SJCRH30 (cell line): ENCODE data around the gene NYAP2. TPM values are rescaled to one million over a fixed set of nuclear protein-coding genes. Genes with fewer than 3 reads are reported as not detected.

Experiments used
- DNase-seq, 2 experiments: peaks; one replicate each; pipeline ENCODE4 v3.0.0-alpha.2; 2015 to 2020
- H3K27ac ChIP-seq: fragments of 250-450 bp; sonication (Bioruptor Pico); 2 replicates; pipeline ENCODE4 v1.5.1; 2020; ENCODE audit warnings: mild to moderate bottlenecking, moderate library complexity
- H3K27me3 ChIP-seq: fragments of 250-450 bp; sonication (Bioruptor Pico); 2 replicates; pipeline ENCODE4 v1.5.1; 2020; ENCODE audit warnings: mild to moderate bottlenecking, moderate library complexity
- H3K36me3 ChIP-seq: fragments of 250-450 bp; sonication (Bioruptor Pico); 2 replicates; pipeline ENCODE4 v1.5.1; 2020; ENCODE audit warnings: mild to moderate bottlenecking, moderate library complexity
- H3K4me1 ChIP-seq: fragments of 250-450 bp; sonication (Bioruptor Pico); 2 replicates; pipeline ENCODE4 v1.5.1; 2020; ENCODE audit warnings: mild to moderate bottlenecking, moderate library complexity
- H3K4me3 ChIP-seq: fragments of 250-450 bp; sonication (Bioruptor Pico); 2 replicates; pipeline ENCODE4 v1.5.1; 2020; ENCODE audit warnings: mild to moderate bottlenecking, moderate library complexity
- H3K9me3 ChIP-seq: fragments of 250-450 bp; sonication (Bioruptor Pico); replicated peaks from 2 replicates; pipeline ENCODE4 v1.5.1; 2020; ENCODE audit warnings: mild to moderate bottlenecking, moderate library complexity
- total RNA-seq: library from RNA; depleted of rRNA; stranded (reverse); fragments of >200 nt; shearing (Covaris generic); gene quantifications from 2 replicates; pipeline ENCODE4 v1.2.3, GENCODE V29; 2014

Gene NYAP2
- total RNA-seq, 1 experiment from 2014 or later: 0.69 TPM

GRCh38 chr2:225531559-225531958 lies 132.0 kb downstream of the NYAP2 start:
- Histone ChIP-seq H3K9me3 (no peaks in the 10 kb centered on the region), H3K36me3 (no peaks in the 10 kb centered on the region), H3K4me1 (peaks cover 10% of the 10 kb centered on the region), H3K27me3 (no peaks in the 10 kb centered on the region), H3K4me3 (no peak overlapping the region), H3K27ac (no peak overlapping the region)
- no peak for DNase-seq

GRCh38 chr2:225532096-225532495 lies 132.6 kb downstream of the NYAP2 start:
- H3K4me3 ChIP-seq: no peak overlapping the region
- DNase-seq: no peak
- H3K9me3 ChIP-seq: no peaks in the 10 kb centered on the region
- H3K36me3 ChIP-seq: no peaks in the 10 kb centered on the region
- peaks cover 10% of the 10 kb centered on the region for H3K4me1 ChIP-seq
- H3K27ac ChIP-seq: no peak overlapping the region
- no peaks in the 10 kb centered on the region for H3K27me3 ChIP-seq

GRCh38 chr2:225534037-225534436 lies 134.5 kb downstream of the NYAP2 start:
- Histone ChIP-seq H3K27me3 (no peaks in the 10 kb centered on the region), H3K36me3 (no peaks in the 10 kb centered on the region), H3K4me3 (no peak overlapping the region), H3K9me3 (no peaks in the 10 kb centered on the region), H3K4me1 (peaks cover 10% of the 10 kb centered on the region), H3K27ac (no peak overlapping the region)
- no peak for DNase-seq

- no peak for DNase-seq
- Histone ChIP-seq H3K4me3 (no peak overlapping the region), H3K27me3 (no peaks in the 10 kb centered on the region), H3K36me3 (no peaks in the 10 kb centered on the region), H3K27ac (no peak overlapping the region), H3K4me1 (peaks cover 10% of the 10 kb centered on the region), H3K9me3 (no peaks in the 10 kb centered on the region)
Observed at GRCh38 chr2:225534697-225535096, 135.2 kb downstream of the NYAP2 start.

DNA sequence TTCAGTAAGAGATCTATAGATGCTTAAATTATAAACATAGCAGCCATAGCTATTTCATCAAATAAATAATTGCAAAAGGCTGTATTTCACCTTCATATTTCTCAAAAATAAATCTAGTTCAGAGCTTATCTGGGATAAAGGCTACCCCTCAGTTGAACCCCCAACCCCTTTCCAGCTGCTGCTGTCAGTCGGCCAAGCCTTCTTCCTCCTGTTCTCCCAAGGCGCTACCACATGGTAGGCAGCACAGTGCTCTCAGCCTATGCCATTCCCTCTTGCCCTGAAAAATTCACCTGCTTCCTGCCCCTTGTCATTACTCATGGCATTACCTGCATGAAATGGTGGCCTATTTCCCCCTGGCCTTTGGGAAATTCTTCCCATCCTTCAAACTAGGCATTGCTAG lies 136.5 kb downstream of the NYAP2 start:
- peak; percentile 82 to 88 for DNase-seq
- H3K36me3 ChIP-seq: no peaks in the 10 kb centered on the region

GRCh38 chr2:225543626-225544025 lies 144.1 kb downstream of the NYAP2 start:
- Histone ChIP-seq H3K36me3 (no peaks in the 10 kb centered on the region), H3K4me1 (no peaks in the 10 kb centered on the region), H3K27me3 (no peaks in the 10 kb centered on the region), H3K4me3 (no peak overlapping the region), H3K27ac (no peak overlapping the region), H3K9me3 (0 out of 2 replicates have a peak, but pooled peaks cover 4% of the 10 kb centered on the region)
- no peak for DNase-seq

More for the DNA sequence above, 136.5 kb downstream of the NYAP2 start:
- no peak overlapping the region for H3K27ac ChIP-seq
- H3K9me3 ChIP-seq: 0 out of 2 replicates have a peak, but pooled peaks cover 4% of the 10 kb centered on the region
- H3K4me1 ChIP-seq: peaks cover 10% of the 10 kb centered on the region
- no peaks in the 10 kb centered on the region for H3K27me3 ChIP-seq
- H3K4me3 ChIP-seq: no peak overlapping the region

DNA sequence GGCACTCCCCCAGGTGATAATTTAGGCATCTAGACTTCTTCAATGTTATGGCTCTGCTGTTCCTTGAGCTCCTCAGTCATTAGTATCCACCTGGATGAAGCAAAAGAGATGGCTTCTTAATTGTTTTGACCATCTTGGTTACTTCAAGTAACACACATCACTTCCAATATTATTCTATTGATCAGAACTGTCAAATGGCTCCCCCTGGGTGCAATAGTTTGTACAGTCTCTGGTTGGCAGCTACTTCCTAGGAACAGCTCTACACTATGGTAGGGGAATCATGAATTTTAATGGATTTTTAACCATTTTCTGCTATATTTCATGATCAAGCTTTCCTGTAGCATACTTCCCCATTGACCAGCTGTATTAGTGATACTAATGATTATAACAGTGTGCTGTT lies 157.0 kb downstream of the NYAP2 start:
- no peak for DNase-seq
- no peaks in the 10 kb centered on the region for H3K9me3 ChIP-seq
- no peak overlapping the region for H3K4me3 ChIP-seq
- peaks cover 11% of the 10 kb centered on the region; the same call in 1 of the 2 replicates for H3K4me1 ChIP-seq
- no peak overlapping the region for H3K27ac ChIP-seq
- H3K36me3 ChIP-seq: no peaks in the 10 kb centered on the region
- H3K27me3 ChIP-seq: no peaks in the 10 kb centered on the region

DNA sequence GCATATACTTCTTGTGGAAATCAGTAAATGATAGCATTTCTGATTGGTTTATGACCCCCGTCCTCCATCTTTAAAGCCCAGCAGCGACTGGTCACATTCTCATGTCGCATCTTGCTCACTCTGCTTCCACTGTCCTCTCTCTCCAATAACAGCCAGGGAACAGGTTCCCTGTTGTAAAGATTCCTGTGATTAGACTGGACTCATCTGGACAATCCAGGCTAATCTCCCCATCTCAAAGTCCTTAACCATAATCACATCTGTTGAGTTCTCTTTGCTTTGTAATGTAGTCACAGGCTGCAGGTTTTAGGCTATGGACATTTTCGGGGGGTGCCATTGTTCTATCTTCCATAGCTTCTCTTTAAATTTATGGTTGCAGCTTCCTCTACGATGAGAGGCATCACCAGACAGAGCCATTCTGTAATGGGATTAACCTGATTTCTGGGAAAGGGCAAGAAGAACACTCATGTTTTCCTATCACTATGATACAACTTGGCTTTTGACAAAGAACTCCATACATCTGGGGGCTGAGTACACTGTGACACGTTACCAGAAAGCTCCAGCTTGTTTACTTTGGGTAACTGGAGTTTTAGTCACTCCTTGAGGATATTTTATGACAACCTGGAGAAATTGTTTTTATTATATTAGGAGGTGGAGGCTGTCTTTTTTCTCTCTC lies 159.0 kb downstream of the NYAP2 start:
- no peaks in the 10 kb centered on the region for H3K36me3 ChIP-seq
- H3K27me3 ChIP-seq: no peaks in the 10 kb centered on the region
- peak in 1 of 2 experiments; percentile 20 for DNase-seq
- H3K27ac ChIP-seq: no peak overlapping the region
- peaks cover 11% of the 10 kb centered on the region; the same call in 1 of the 2 replicates for H3K4me1 ChIP-seq
- no peaks in the 10 kb centered on the region for H3K9me3 ChIP-seq
- H3K4me3 ChIP-seq: no peak overlapping the region

DNA sequence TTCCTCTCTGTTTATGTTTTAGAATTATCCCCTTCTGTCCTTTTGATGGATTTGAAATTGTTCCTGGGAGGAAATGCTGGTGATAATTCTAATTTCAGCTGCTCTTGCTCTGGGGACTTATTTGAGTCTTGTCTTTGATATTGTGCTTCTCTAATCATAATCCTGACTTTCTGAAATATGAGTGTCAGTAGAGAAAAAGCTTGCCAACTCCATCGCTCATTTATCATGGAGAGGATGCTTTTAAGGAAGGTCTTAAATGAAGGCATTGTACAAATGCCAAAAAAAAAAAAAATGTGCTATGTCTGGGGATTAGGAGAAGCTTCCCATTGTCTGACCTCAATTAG lies 159.5 kb downstream of the NYAP2 start:
- H3K27me3 ChIP-seq: no peaks in the 10 kb centered on the region

DNA sequence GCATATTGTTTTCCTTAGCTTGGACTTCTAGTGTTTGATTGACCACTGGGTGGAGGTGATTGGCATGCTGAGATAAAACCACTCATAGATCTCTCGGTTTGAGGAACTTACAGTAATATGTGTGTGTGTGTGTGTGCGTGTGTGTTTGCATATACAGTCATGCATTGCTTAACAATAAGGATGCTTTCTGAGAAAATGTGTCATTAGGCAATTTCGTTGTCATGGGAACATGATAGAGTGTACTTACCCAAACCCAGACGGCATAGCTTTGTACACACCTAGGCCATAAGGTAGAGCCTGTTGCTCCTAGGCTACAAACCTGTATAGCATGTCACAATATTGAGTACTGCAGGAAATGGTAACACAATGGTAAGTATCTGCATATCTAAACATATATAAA lies 167.3 kb downstream of the NYAP2 start:
- H3K4me1 ChIP-seq: no peaks in the 10 kb centered on the region
- H3K9me3 ChIP-seq: no peaks in the 10 kb centered on the region

More for the DNA sequence above, 159.5 kb downstream of the NYAP2 start:
- no peak overlapping the region for H3K27ac ChIP-seq
- H3K36me3 ChIP-seq: no peaks in the 10 kb centered on the region
- H3K9me3 ChIP-seq: no peaks in the 10 kb centered on the region
- no peak for DNase-seq
- H3K4me3 ChIP-seq: no peak overlapping the region
- H3K4me1 ChIP-seq: peaks cover 11% of the 10 kb centered on the region; the same call in 1 of the 2 replicates

DNA sequence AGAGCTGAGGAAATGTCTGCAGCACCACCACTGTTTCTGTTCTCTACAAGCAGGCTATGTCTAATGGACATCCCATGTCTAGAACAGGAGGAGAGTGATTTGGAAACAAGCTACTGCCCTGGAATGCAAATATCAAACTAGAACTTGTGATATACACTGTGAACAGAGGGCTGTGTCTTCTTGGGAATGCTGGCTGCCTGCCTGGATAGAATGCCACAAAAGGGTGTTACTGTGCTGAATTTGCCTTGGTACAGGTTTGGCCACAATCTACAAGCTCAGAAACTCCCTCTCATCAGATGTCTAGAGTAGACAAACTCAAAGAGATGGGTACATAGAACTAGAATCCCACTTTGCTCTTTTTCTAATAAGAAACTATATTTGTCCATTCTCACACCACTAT lies 170.5 kb downstream of the NYAP2 start:
- no peak for DNase-seq
- Histone ChIP-seq H3K27me3 (no peaks in the 10 kb centered on the region), H3K36me3 (no peaks in the 10 kb centered on the region), H3K9me3 (no peaks in the 10 kb centered on the region), H3K27ac (no peak overlapping the region), H3K4me1 (no peaks in the 10 kb centered on the region), H3K4me3 (no peak overlapping the region)

More for the DNA sequence above, 167.3 kb downstream of the NYAP2 start:
- Histone ChIP-seq H3K36me3 (no peaks in the 10 kb centered on the region), H3K27ac (no peak overlapping the region), H3K27me3 (no peaks in the 10 kb centered on the region), H3K4me3 (no peak overlapping the region)
- DNase-seq: no peak

DNA sequence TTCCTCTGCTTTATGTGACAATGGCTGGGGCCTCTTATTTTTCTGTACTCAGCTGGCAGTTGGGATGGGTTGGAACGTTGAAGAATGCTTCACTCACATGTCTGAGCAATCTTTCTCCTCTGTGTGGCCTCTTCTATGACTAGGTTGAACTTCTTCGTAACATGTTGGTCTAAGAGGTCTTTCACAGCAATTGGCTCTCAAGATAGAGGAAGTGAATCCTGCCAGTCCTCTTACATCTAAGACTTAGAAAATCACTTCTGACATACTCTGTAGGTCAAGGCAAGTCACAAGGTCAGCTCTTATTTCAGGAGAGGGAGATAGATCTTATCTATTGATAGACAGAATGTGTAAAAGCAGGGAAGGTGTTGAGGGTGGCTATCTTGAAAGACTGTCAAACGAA lies 174.1 kb downstream of the NYAP2 start:
- Histone ChIP-seq H3K9me3 (0 out of 2 replicates have a peak, but pooled peaks cover 2% of the 10 kb centered on the region), H3K4me3 (no peak overlapping the region), H3K27ac (no peak overlapping the region), H3K4me1 (no peaks in the 10 kb centered on the region), H3K36me3 (no peaks in the 10 kb centered on the region), H3K27me3 (no peaks in the 10 kb centered on the region)
- DNase-seq: no peak

DNA sequence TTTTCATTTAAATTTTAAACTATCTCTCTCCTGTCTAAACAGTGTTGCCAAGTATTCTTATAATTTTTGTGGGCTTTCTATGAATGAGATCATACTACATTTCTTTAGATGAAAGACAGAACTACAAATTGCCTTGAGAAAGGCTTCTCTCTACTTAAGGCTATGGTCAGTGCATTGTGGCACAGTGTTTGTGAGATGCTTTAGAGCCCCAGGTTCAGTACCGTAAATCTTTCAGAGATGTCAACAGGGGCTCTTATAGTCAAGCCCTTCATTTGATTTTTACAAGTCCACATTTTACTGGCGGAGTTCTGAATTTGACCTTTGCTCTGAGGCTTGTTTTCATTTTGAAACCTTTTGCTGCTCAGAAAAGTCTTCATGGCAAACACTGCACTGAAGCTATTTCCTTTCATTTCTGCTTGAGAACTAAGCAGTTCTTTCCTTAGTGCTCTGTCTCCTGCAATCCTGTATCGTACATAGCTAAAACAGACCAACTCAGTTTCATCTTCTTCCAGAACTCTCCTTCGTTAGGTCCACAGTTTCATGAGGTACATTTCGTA lies 175.2 kb downstream of the NYAP2 start:
- no peak for DNase-seq
- H3K27me3 ChIP-seq: no peaks in the 10 kb centered on the region
- no peak overlapping the region for H3K4me3 ChIP-seq
- H3K27ac ChIP-seq: no peak overlapping the region
- no peaks in the 10 kb centered on the region for H3K4me1 ChIP-seq
- 0 out of 2 replicates have a peak, but pooled peaks cover 2% of the 10 kb centered on the region for H3K9me3 ChIP-seq
- no peaks in the 10 kb centered on the region for H3K36me3 ChIP-seq

DNA sequence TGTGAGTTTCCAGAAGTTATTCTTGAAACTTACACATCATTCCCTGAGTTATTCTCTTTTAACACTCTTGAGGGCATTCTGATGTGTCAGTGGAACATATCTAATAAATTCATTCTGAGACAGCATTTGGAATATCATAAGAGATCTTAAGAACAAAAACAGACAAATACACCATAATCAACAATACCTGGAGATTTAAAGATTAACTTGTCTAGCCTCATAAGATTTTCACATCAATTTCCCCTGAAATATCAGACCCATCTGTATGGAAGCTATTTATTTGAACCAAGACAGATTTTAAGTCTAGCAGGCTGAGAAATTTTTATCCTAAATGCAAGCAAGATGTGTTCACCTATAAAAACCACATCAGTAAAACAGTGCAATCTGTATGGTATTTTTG lies 181.6 kb downstream of the NYAP2 start:
- Histone ChIP-seq H3K27me3 (no peaks in the 10 kb centered on the region), H3K4me1 (no peaks in the 10 kb centered on the region), H3K4me3 (no peak overlapping the region), H3K36me3 (no peaks in the 10 kb centered on the region), H3K9me3 (0 out of 2 replicates have a peak, but pooled peaks cover 2% of the 10 kb centered on the region), H3K27ac (no peak overlapping the region)
- DNase-seq: no peak

- Histone ChIP-seq H3K27ac (no peak overlapping the region), H3K27me3 (no peaks in the 10 kb centered on the region), H3K4me3 (no peak overlapping the region), H3K9me3 (no peaks in the 10 kb centered on the region), H3K36me3 (no peaks in the 10 kb centered on the region), H3K4me1 (no peaks in the 10 kb centered on the region)
- no peak for DNase-seq
Observed at GRCh38 chr2:225581906-225582305, 182.4 kb downstream of the NYAP2 start.
